Measurements from ENCODE around the gene ZNF496. TPM values are rescaled to one million over a fixed set of nuclear protein-coding genes. Genes with fewer than 3 reads are reported as not detected.
"Not testable (repeated sequence)": the region's sequence is repeated elsewhere in the genome, so short reads cannot be mapped to it uniquely, and the experiment has no call there.

ZNF496 gene
- total and polyA plus RNA-seq, 2 donors from 2014 or later: 6.3 to 27.0 TPM

DNA sequence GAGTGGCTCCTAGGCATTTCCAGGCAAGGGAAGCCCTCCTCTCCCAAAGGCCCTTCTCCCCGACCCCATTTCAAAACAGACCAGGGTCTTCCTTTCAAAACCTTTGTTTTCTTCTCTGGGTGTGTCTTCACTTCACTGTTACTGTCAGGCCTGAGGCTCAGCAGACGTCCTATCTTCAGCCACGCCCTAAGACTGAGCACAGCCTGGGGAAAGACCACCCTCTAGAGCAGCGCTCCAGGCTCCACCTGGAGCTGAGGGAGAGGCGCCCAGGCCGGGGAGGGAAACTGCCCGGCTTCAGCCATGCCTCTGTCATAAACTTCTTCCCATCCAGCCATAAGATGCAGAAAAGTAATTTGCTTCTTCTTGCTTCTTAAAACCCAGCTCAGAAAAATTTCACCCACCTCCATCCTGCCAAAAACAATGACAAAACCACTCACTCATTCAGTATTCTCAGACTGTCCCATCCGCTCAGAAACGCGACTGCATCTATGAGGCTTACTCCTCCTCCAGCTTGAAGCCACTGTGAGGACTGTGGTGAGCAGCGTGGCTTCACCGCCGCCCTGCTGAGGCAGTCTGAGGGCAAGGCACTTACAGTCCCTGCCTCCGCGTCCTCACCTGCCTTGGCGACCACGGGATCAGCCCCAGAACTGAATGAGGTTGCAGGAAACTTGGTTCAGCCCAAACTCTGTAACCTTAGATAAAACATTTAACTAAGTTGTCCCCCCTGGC is 39.7 kb downstream of the ZNF496 start:
- intact Hi-C loops (cut with DNase I): no loop called here
- FAIRE-seq (no peak), DNase-seq (peak in 1 of 5 donors; percentile 4)

DNA sequence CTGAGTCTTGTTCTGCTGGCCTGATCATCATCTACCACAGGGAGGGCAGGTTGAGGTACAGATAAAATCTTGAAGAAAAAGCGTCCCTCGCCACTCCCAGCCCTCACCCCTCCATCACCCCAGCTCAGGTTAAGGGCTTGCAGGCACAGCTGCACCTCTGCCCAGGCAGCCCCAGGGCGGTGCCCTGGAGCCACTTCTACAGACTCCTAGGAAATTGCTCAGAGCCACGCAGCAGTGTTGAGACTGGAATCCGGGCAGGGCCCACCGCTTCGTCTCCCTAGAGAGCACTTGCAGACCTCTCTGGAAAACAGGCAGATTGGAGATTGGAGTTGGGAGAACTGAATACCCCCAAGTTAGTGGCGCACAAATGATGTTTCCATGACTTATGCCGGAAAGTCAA is 40.5 kb downstream of the ZNF496 start:
- no peak overlapping the region for H3K4me3 ChIP-seq (ENCODE audit: low read length in 3 of 3)
- no peak overlapping the region for H3K27ac ChIP-seq (ENCODE audit: low read depth in 2 of 2, low read length in 2 of 2)
- H3K36me3 ChIP-seq (ENCODE audit: control insufficient read depth in 2 of 3, insufficient read depth in 3 of 3, low read length in 3 of 3): no peaks in the 10 kb centered on the region
- no peak overlapping the region for H3K9ac ChIP-seq (ENCODE audit: low read length in 3 of 3)
- H3K4me1 ChIP-seq (ENCODE audit: control insufficient read depth in 2 of 3, insufficient read depth in 2 of 3, low read depth in 1 of 3, low read length in 3 of 3): no peaks in the 10 kb centered on the region
- TF ChIP-seq, protein P1, sequence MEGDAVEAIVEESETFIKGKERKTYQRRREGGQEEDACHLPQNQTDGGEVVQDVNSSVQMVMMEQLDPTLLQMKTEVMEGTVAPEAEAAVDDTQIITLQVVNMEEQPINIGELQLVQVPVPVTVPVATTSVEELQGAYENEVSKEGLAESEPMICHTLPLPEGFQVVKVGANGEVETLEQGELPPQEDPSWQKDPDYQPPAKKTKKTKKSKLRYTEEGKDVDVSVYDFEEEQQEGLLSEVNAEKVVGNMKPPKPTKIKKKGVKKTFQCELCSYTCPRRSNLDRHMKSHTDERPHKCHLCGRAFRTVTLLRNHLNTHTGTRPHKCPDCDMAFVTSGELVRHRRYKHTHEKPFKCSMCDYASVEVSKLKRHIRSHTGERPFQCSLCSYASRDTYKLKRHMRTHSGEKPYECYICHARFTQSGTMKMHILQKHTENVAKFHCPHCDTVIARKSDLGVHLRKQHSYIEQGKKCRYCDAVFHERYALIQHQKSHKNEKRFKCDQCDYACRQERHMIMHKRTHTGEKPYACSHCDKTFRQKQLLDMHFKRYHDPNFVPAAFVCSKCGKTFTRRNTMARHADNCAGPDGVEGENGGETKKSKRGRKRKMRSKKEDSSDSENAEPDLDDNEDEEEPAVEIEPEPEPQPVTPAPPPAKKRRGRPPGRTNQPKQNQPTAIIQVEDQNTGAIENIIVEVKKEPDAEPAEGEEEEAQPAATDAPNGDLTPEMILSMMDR (IDR thresholded peaks at IDR 0.05; ENCODE audit: borderline replicate concordance, extremely low read depth, insufficient read depth): no peak
- no peaks in the 10 kb centered on the region for H3K27me3 ChIP-seq (ENCODE audit: control insufficient read depth, insufficient read depth, low read length)
- no peaks in the 10 kb centered on the region for H3K9me3 ChIP-seq (ENCODE audit: control insufficient read depth in 2 of 3, insufficient read depth in 1 of 3, low read length in 3 of 3)
- FAIRE-seq (no peak), DNase-seq (peak in 1 of 5 donors; percentile 3)
- intact Hi-C loops (cut with DNase I): no loop called here

More for the DNA sequence above, 39.7 kb downstream of the ZNF496 start:
- Histone ChIP-seq H3K9me3 (ENCODE audit: control insufficient read depth in 2 of 3, insufficient read depth in 1 of 3, low read length in 3 of 3) (no peaks in the 10 kb centered on the region), H3K27ac (ENCODE audit: low read depth in 2 of 2, low read length in 2 of 2) (no peak overlapping the region), H3K4me1 (ENCODE audit: control insufficient read depth in 2 of 3, insufficient read depth in 2 of 3, low read depth in 1 of 3, low read length in 3 of 3) (no peaks in the 10 kb centered on the region), H3K36me3 (ENCODE audit: control insufficient read depth in 2 of 3, insufficient read depth in 3 of 3, low read length in 3 of 3) (no peaks in the 10 kb centered on the region), H3K9ac (ENCODE audit: low read length in 3 of 3) (no peak overlapping the region), H3K4me3 (ENCODE audit: low read length in 3 of 3) (no peak overlapping the region), H3K27me3 (ENCODE audit: control insufficient read depth, insufficient read depth, low read length) (no peaks in the 10 kb centered on the region)
- TF ChIP-seq, protein P1 (IDR thresholded peaks at IDR 0.05; ENCODE audit: borderline replicate concordance, extremely low read depth, insufficient read depth): no peak

DNA sequence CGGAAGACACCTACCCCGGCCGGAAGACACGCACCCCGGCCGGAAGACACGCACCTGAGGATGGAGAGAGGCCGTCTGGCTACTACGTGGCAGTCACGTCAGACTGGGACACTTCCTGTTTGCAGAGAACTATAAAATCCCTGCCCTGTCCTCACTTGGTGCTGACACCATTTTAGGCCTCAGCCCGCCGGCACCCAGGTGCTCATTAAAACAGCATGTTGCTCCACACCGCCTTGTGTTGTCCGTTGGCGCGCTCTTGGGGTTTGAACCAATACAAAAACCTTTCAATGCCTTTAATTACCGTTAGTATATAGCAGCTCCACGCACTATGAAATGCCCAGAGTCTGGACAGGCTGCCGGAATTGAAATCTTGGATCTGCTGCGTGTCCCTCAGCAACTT is 41.1 kb downstream of the ZNF496 start:
- Histone ChIP-seq H3K9me3 (ENCODE audit: control insufficient read depth in 2 of 3, insufficient read depth in 1 of 3, low read length in 3 of 3) (no peaks in the 10 kb centered on the region), H3K27me3 (ENCODE audit: control insufficient read depth, insufficient read depth, low read length) (no peaks in the 10 kb centered on the region), H3K36me3 (ENCODE audit: control insufficient read depth in 2 of 3, insufficient read depth in 3 of 3, low read length in 3 of 3) (no peaks in the 10 kb centered on the region), H3K4me1 (ENCODE audit: control insufficient read depth in 2 of 3, insufficient read depth in 2 of 3, low read depth in 1 of 3, low read length in 3 of 3) (no peaks in the 10 kb centered on the region), H3K9ac (ENCODE audit: low read length in 3 of 3) (no peak overlapping the region), H3K27ac (ENCODE audit: low read depth in 2 of 2, low read length in 2 of 2) (no peak overlapping the region), H3K4me3 (ENCODE audit: low read length in 3 of 3) (no peak overlapping the region)
- intact Hi-C loops (cut with DNase I): no loop called here
- TF ChIP-seq, protein P1 (IDR thresholded peaks at IDR 0.05; ENCODE audit: borderline replicate concordance, extremely low read depth, insufficient read depth): no peak
- DNase-seq (peak in 1 of 5 donors; percentile 2), FAIRE-seq (no peak)

DNA sequence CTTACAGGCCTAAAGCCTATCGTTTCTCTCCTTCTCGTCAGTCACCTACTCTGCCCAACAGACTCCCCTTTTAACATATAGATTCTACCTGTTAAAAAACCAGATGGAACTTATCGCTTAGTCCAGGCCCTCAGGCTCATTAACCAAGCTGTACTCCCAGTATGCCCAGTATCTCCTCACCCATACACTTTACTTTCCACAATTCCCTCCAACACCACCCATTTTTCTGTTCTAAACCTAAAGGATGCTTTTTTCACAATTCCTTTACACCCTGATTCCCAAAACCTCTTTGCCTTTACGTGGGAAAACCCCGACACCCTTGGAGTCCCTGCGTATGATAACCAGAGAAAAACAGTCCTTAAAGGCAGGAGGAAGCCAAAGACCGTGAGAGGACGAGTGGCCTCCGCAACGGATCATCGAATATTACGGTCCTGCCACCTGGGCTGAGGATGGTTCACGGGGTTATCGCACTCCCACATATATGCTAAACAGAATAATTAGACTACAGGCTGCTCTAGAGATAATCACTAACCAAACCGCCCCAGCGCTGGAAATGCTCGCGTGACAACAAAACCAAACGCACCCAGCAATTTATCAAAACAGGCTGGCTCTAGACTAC is 42.3 kb downstream of the ZNF496 start:
- H3K27me3 ChIP-seq (ENCODE audit: control insufficient read depth, insufficient read depth, low read length); H3K4me3 ChIP-seq (ENCODE audit: low read length in 3 of 3); H3K9ac ChIP-seq (ENCODE audit: low read length in 3 of 3); intact Hi-C loops (cut with DNase I); H3K27ac ChIP-seq (ENCODE audit: low read depth in 2 of 2, low read length in 2 of 2); FAIRE-seq; H3K4me1 ChIP-seq (ENCODE audit: control insufficient read depth in 2 of 3, insufficient read depth in 2 of 3, low read depth in 1 of 3, low read length in 3 of 3); H3K9me3 ChIP-seq (ENCODE audit: control insufficient read depth in 2 of 3, insufficient read depth in 1 of 3, low read length in 3 of 3); H3K36me3 ChIP-seq (ENCODE audit: control insufficient read depth in 2 of 3, insufficient read depth in 3 of 3, low read length in 3 of 3): not testable (repeated sequence)
- peak in 2 of 5 donors; percentile 8 for DNase-seq
